HCT116 (cell line): ENCODE measurements around the gene TNC. TPM values are rescaled to one million over a fixed set of nuclear protein-coding genes. Genes with fewer than 3 reads are reported as not detected.

Experiments
- ATAC-seq: fragments of 200-7000 bp; cut with Tn5 transposase; 2 replicates; pipeline ENCODE4 v1.9.1; 2020; ENCODE audit warnings: mild to moderate bottlenecking, moderate library complexity
- BruUV-seq: library from RNA; stranded (reverse); fragments of 400-500 nt; replicated peaks from 2 replicates; lab custom pipeline; 2021; lab: Mats Ljungman, UMichigan
- CTCF ChIA-PET: fragments of 300-600 bp; sonication (Branson Sonifier 250); formaldehyde crosslinking; loops from one replicate; lab custom pipeline; 2021; ENCODE audit warnings: antibody characterized with exemption; lab: Charles Lee
- POLR2A ChIA-PET: fragments of 300-600, 350-600 bp; sonication (Branson Sonifier 250); formaldehyde crosslinking; loops from one replicate; lab custom pipeline; 2021; ENCODE audit warnings: antibody characterized with exemption; lab: Charles Lee
- RAD21 ChIA-PET, 2 experiments: fragments of 300-600 bp; sonication (Branson Sonifier 250); formaldehyde crosslinking; loops; one replicate each; lab custom pipeline; 2023; ENCODE audit warnings: low total read pairs in 2 of 2; ENCODE audit not compliant: uncharacterized antibody in 2 of 2, unreplicated experiment in 2 of 2, low non-redundant PET in 1 of 2; lab: Charles Lee
- DNase-seq: peaks from one replicate; pipeline ENCODE4 v3.0.0-alpha.2; 2010; ENCODE audit warnings: low read depth, low spot score
- H2AFZ ChIP-seq: fragments of 200-600 bp; shearing (Covaris generic), sonication (generic); 2 replicates; pipeline ENCODE4 v1.6.1; 2017; ENCODE audit warnings: low read depth, mixed run types, mixed read lengths, antibody characterized with exemption, low read length; ENCODE audit not compliant: poor library complexity, severe bottlenecking
- H3K27ac ChIP-seq: 2 replicates; pipeline ENCODE4 v1.5.1; 2012; ENCODE audit warnings: low read depth, low read length
- H3K27me3 ChIP-seq: fragments of 200-600 bp; sonication (generic); 2 replicates; pipeline ENCODE4 v1.6.1; 2016; ENCODE audit warnings: mixed run types, low read length, mixed read lengths; ENCODE audit not compliant: insufficient read depth
- H3K36me3 ChIP-seq, 2 experiments: fragments of 200-500 bp in 1 of 2; fragments of 200-600 bp in 1 of 2; sonication (Bioruptor generic) in 1 of 2; sonication (generic) in 1 of 2; 2 replicates each; pipeline versions ENCODE4 v1.5.1 to v1.6.1; 2014 to 2016; ENCODE audit warnings: low read length in 2 of 2, inconsistent platforms in 1 of 2, mixed read lengths in 1 of 2, mixed run types in 1 of 2; ENCODE audit not compliant: insufficient read depth in 2 of 2, control insufficient read depth in 1 of 2
- H3K4me1 ChIP-seq, 2 experiments: fragments of 200-600 bp in 1 of 2; sonication (generic) in 1 of 2; 2 replicates each; pipeline versions ENCODE4 v1.5.1 to v1.6.1; 2012 to 2017; ENCODE audit warnings: low read length in 2 of 2, inconsistent platforms in 1 of 2, mild to moderate bottlenecking in 1 of 2, mixed read lengths in 1 of 2, mixed run types in 1 of 2, moderate library complexity in 1 of 2; ENCODE audit not compliant: insufficient read depth in 2 of 2, control insufficient read depth in 1 of 2
- H3K4me2 ChIP-seq: fragments of 200-600 bp; sonication (generic); 2 replicates; pipeline ENCODE4 v1.6.1; 2017; ENCODE audit warnings: mixed run types, low read length, mixed read lengths
- H3K4me3 ChIP-seq, 2 experiments: fragments of 200-600 bp in 1 of 2; sonication (generic) in 1 of 2; replicated peaks in 1 of 2; 2 replicates each; pipeline ENCODE4 v1.5.1; 2011 to 2016; ENCODE audit warnings: low read length in 2 of 2, control low read depth in 1 of 2, low read depth in 1 of 2, mild to moderate bottlenecking in 1 of 2, mixed read lengths in 1 of 2, mixed run types in 1 of 2
- H3K79me2 ChIP-seq: fragments of 200-600 bp; sonication (generic); 2 replicates; pipeline ENCODE4 v1.6.1; 2017; ENCODE audit warnings: mild to moderate bottlenecking, mixed run types, low read length, moderate library complexity, mixed read lengths; ENCODE audit not compliant: insufficient read depth
- H3K9ac ChIP-seq: fragments of 200-600 bp; sonication (generic); 2 replicates; pipeline ENCODE4 v1.6.1; 2016; ENCODE audit warnings: low read length, mixed read lengths
- H3K9me2 ChIP-seq: fragments of 200-600 bp; sonication (generic), shearing (Covaris generic); 2 replicates; pipeline ENCODE4 v1.6.1; 2017; ENCODE audit warnings: mixed run types, mild to moderate bottlenecking, moderate library complexity; ENCODE audit not compliant: insufficient read depth
- H3K9me3 ChIP-seq, 2 experiments: fragments of 200-500 bp in 1 of 2; fragments of 200-600 bp in 1 of 2; sonication (Bioruptor generic) in 1 of 2; sonication (generic) in 1 of 2; 2 replicates each; pipeline ENCODE4 v1.6.1; 2014 to 2017; ENCODE audit warnings: low read length in 2 of 2, mixed read lengths in 2 of 2, inconsistent platforms in 1 of 2, low read depth in 1 of 2, mild to moderate bottlenecking in 1 of 2, mixed run types in 1 of 2, moderate library complexity in 1 of 2; ENCODE audit not compliant: control insufficient read depth in 1 of 2, insufficient read depth in 1 of 2
- H4K20me1 ChIP-seq: fragments of 200-600 bp; sonication (generic), shearing (Covaris generic); 2 replicates; pipeline ENCODE4 v1.6.1; 2017; ENCODE audit warnings: mixed run types, mild to moderate bottlenecking, moderate library complexity; ENCODE audit not compliant: insufficient read depth
- CBX3 ChIP-seq: IDR thresholded peaks from 2 replicates; pipeline ENCODE4 v1.6.1; 2012; ENCODE audit warnings: low read depth
- EGR1 ChIP-seq: IDR thresholded peaks from 2 replicates; pipeline ENCODE4 v1.6.1; 2012; ENCODE audit warnings: low read depth
- EZH2phosphoT487 ChIP-seq: fragments of 200-600 bp; IDR thresholded peaks from 2 replicates; pipeline ENCODE4 v1.6.1; 2018; ENCODE audit warnings: antibody characterized with exemption, borderline replicate concordance
- FOSL1 ChIP-seq: IDR thresholded peaks from 2 replicates; pipeline ENCODE4 v1.6.1; 2012; ENCODE audit warnings: low read depth
- JUND ChIP-seq: IDR thresholded peaks from 2 replicates; pipeline ENCODE4 v1.6.1; 2012
- MAX ChIP-seq: IDR thresholded peaks from 2 replicates; pipeline ENCODE4 v1.6.1; 2012
- RAD21 ChIP-seq: IDR thresholded peaks from 2 replicates; pipeline ENCODE4 v1.6.1; 2012; ENCODE audit warnings: low read depth, mild to moderate bottlenecking
- REST ChIP-seq: IDR thresholded peaks from 2 replicates; pipeline ENCODE4 v1.6.1; 2012; ENCODE audit warnings: low read depth
- SIN3A ChIP-seq: IDR thresholded peaks from 2 replicates; pipeline ENCODE4 v1.6.1; 2012; ENCODE audit warnings: low read depth
- intact Hi-C: fragments of 100-400 bp; cut with micrococcal nuclease; formaldehyde crosslinking; loops from 2 replicates; pipeline ENCODE4 v1.10.0; 2022
- total RNA-seq: library from RNA; stranded (reverse); gene quantifications from one replicate; pipeline ENCODE4 v1.2.1, GENCODE V29; 2021; ENCODE audit not compliant: unreplicated experiment

Gene TNC
- total RNA-seq, 1 experiment from 2014 or later: 0.49 TPM

DNA sequence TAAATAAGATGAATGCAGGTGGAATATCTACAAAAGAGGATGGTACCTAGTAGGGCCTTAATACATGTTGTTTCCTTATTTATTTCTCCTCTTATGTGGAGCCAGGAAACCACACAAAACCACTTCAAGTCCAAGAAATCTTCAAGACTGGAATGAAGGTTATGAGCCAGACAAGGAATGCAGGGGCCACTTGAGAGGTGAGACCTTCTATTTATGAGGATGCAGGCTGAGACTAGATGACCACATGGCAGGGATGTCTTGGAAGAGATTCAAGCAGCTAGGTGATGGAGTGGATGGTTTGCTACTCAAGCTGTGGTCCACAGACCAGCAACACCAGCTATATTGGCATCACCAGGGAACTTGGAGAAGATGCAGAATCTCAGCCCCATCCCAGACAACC lies 92.2 kb downstream of the TNC start:
- H4K20me1 ChIP-seq: no peaks in the 10 kb centered on the region
- DNase-seq (no peak), ATAC-seq (no peak)
- no peak overlapping the region for H3K27ac ChIP-seq
- no peak overlapping the region for H2AFZ ChIP-seq
- intact Hi-C loops: no loop called here
- ChIA-PET RAD21 (no interaction called here), POLR2A (no interaction called here), CTCF (no interaction called here)
- no peaks in the 10 kb centered on the region for H3K9me3 ChIP-seq
- no peaks in the 10 kb centered on the region for H3K36me3 ChIP-seq
- no peak overlapping the region for H3K4me3 ChIP-seq
- TF ChIP-seq REST: no peak
- no peak for TF ChIP-seq RAD21
- no peak for TF ChIP-seq SIN3A
- no peak for TF ChIP-seq EZH2phosphoT487
- TF ChIP-seq MAX: no peak
- TF ChIP-seq FOSL1: no peak
- no peak for TF ChIP-seq CBX3
- TF ChIP-seq JUND: no peak
- no peak for TF ChIP-seq EGR1
- H3K4me2 ChIP-seq: no peak overlapping the region
- H3K9me2 ChIP-seq: no peaks in the 10 kb centered on the region
- H3K27me3 ChIP-seq: no peaks in the 10 kb centered on the region; the same call in 1 of the 2 replicates
- H3K4me1 ChIP-seq: no peaks in the 10 kb centered on the region
- no peaks in the 10 kb centered on the region for H3K79me2 ChIP-seq
- H3K9ac ChIP-seq: no peak overlapping the region
- no TSS peak for BruUV-seq
